ENCODE measurements around the gene FOXRED1. TPM values are rescaled to one million over a fixed set of nuclear protein-coding genes. Genes with fewer than 3 reads are reported as not detected.
"Not testable (repeated sequence)": the region's sequence is repeated elsewhere in the genome, so short reads cannot be mapped to it uniquely, and the experiment has no call there.

The FOXRED1 gene
- total RNA-seq, 1 donor from 2014 or later: 22.2 TPM

DNA sequence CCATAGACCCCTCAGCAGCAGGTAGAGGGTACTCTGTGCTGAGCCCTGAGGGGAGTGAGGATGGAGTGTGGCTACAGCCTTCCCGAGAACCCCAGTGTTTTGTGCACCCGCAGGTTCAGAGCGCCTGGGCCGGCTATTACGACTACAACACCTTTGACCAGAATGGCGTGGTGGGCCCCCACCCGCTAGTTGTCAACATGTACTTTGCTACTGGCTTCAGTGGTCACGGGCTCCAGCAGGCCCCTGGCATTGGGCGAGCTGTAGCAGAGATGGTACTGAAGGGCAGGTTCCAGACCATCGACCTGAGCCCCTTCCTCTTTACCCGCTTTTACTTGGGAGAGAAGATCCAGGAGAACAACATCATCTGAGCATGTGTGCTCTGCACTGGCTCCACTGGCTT, 8.4 kb downstream of the FOXRED1 start:
- DNase-seq (ENCODE audit: low spot score): peak; percentile 87

DNA sequence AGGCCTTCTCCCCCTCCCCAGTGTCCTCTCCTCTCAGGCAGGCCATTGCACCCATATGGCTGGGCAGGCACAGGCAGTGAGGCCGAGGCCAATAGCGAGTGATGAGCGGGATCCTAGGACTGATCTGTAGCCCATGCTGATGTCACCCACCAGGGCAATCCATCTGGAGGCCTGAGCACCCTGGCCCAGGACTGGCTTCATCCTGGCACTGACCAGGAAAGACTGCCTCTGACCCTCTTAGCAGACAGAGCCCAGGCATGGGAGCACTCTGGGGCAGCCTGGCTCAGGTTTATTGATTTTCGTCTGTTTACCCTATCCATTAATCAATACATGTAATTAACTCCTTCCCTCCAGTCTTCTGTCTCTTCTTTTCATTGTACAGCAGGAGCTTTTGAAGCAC, 8.8 kb downstream of the FOXRED1 start:
- DNase-seq (ENCODE audit: low spot score): peak; percentile 84

DNA sequence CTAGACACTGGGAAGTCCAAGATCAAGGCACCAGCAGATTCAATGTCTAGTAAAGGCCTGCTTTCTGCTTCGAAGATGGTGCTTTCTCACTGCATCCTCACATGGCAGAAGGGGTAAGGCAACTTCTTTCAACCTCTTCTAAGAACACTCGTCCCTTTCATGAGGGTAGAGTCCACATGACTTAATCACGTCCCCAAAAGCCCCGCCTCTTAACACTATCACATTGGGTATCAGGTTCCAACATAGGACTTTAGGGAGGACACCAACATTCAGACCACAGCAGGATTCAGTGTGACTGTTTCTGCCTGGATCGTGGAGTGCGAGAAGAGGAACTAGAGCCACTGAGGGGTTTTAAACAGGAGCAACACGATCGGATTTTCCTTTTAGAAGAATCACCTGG, 10.2 kb downstream of the FOXRED1 start:
- peak; percentile 45 for DNase-seq (ENCODE audit: low spot score)

DNA sequence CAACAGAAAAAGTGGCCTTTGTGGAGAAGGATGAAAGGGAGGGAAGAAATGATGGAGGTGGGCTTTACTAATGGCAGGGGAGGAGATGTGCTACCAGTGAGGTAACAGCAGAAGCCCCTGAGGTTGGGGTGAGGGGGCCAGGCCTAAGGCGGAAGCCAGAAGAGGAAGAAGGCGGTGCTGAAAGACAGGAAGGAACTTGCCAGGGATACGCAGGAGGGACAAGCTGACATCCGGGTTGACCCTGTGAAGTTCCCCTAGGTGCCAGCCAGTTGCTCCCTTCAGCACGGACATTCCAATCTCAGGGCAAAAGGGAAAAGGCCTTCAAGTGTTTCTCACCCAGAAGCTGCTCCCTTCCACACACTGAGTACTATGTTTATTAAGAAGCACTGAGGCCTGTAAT, 11.6 kb downstream of the FOXRED1 start:
- peak; percentile 49 for DNase-seq (ENCODE audit: low spot score)

DNA sequence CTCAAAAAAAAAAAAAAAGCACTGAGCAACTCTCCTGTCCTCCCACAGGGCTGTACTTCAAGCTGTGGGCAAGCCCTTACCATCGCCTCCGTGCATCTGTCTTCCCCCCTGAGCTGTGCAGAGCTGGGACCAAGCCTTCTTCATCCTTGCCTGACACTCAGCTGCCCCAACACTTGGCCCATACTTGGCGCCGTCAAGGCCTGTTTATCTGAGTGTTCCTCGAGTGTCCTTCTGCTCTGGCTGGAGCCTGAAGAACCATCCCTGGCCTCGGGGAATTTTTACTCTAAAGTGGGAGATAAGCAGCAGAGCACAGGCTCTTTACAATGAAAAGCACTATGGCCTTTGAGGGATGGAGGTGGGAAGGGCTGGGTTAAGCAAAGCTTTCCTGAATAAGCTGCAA, 12.3 kb downstream of the FOXRED1 start:
- peak; percentile 51 for DNase-seq (ENCODE audit: low spot score)

DNA sequence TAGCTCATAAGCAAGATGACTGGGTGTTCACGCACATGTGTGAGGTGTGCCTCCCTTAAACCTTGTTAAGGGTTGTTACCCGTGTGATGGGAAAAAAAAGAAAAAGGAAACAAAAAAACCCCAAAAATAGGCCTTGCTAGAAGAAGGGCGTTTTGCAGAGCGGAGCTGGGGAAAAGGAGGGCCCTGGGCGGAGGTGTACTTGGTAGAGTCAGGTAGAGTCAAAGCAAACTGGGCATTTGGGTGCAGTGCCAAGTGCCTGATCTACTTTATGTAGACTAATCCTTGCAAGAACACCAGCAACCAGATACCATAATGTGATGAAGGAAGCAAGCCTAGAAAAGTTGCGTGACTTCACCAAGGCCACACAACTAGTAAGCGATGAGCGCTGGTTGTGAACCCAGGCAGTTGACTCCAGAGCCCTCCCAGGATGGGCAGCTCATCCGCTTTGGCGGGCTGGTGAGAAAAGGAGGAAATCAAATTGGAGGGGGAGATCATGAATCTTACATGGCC, 12.8 kb downstream of the FOXRED1 start:
- peak; percentile 65 for DNase-seq (ENCODE audit: low spot score)

DNA sequence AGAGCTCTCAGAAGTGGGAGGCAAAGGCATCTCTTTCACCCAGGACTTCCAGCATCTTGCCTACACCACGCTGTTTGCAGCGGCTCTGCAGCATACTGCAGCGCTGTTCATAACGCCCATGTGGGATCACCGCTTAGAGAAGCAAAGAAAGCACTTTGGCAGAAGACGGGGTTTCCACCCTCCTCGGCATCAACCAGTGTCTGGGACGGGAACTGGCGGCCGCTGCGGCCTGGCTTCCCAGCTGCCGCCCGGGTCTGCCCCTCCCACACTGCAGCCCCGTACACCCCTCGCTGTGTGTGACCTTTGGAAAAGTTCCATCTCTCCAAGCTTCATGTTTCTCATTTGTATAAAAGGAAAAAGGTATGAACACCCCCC, 13.4 kb downstream of the FOXRED1 start:
- DNase-seq (ENCODE audit: low spot score): no peak

DNA sequence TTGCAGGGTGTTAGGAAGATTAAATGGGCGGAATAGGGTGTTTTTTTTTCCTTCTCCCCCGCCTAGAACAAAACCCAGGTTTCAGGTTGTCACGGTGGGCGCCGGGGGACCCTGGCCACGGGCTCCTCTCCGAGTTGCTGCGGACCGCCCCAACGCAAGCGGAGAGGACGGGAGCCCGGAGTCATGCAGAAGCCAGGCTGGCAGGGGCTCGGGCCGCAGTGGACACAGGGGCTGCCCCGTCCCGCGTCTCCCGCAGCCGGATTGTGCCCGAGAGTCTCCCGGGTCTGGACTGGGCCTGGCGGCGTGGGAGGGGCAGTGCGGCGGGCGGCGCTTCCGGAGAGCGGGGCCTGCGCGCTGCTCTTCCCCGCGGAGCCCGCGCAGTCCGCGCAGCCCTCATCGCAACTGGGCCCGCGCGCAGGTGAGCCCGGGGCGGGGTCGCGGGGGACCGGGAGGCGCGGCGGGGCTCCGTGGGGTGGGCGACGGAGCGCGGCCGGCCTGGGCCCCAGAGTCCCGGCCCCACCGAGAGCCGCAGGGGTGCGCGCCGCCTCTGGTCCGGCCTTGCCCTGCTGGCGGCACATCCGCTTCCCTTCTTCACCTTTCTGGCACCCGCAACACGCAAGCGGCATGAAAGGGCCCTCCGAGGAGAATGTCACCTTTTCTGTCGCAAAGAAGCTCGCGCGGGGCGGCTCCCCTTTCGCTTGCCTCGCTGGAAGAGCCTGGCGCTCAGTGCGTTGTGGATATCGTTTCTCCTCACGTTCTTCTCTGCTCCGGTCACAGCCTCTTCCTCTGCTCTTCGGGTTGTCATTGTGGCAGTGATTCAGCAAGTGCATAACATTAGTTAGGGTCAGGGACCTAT, 14.0 kb downstream of the FOXRED1 start, which contains the start of gene TIRAP:
Gene TIRAP (plus strand): TSS at position 358 of the 856 bp plus-strand sequence. CDS start 7,802 bp downstream, outside the sequence.
- DNase-seq (ENCODE audit: low spot score): no peak

DNA sequence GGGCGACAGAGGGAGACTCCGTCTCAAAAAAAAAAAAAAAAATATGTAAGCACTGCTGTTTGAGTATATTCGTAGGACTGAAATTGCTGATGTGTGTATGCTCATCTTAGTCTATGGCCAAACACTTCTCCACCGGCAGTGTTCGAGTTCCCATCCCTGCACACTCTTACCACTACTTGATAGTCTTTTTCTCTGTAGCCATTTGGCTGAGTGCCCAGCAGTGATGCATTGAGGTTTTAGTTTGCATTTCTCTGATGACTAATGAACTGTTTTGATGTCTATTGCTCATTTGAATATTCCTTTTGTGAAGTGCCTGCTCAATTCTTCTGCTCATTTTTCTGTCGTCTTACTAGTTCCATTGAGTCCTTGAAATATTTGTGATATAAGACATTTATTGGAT, 15.9 kb downstream of the FOXRED1 start:
- DNase-seq (ENCODE audit: low spot score): no peak

DNA sequence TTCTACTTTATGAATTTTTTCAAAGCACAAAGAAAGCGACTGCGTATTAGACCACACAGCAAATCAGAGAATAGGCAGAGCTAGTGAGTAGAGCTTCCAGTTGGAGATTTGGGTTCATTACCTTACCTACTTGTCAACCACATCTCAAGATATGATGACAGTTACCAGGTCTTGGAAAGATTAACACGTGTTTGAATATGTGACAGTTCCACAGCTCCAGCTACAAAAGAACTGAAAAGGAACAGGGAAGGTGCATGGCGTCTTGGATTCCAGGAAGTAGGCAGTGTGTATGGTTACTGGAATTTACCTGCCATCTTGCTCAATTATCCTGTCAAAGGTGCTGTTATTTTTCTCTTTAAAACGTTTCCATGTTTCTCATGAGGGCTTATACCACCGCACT, 19.3 kb downstream of the FOXRED1 start:
- no peak for DNase-seq (ENCODE audit: low spot score)

DNA sequence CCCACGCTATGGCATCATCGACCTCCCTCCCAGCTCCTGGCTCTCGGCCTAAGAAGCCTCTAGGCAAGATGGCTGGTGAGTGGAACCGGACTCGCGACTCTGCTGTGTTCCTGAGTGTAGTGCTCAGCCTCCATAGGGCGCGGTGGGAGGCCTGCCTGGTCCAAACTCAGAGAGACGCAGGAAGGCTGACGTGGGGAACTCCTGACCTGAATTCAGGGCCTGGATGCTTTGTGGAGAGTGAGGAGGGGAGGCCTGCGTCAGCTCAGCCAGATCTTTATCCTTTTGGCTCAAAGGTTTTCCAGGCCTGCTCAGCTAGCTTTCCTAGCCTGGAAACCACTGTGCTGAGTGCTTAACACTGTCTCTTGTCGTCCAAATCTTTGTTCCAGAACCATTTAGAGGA, 21.9 kb downstream of the FOXRED1 start:
- no peak for DNase-seq (ENCODE audit: low spot score)

DNA sequence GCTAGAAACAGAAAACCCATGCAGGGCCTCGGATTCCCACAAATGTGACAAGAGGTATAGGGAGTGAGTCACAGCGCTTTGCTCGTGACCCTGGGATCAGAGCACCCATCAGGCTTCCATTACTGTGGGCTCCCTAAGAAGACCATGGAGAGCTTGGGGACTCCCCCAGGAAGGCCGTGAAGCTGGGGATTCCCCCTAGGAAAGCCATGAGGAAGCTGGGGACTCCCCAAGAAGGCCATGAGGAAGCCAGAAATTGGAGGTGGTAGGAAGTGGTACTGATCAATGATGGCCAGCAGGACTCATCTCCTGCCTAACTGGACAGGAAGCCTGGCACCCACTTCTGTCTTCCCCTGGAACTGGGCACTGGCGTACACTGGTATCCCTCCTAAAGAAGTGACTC, 24.8 kb downstream of the FOXRED1 start:
- no peak for DNase-seq (ENCODE audit: low spot score)

DNA sequence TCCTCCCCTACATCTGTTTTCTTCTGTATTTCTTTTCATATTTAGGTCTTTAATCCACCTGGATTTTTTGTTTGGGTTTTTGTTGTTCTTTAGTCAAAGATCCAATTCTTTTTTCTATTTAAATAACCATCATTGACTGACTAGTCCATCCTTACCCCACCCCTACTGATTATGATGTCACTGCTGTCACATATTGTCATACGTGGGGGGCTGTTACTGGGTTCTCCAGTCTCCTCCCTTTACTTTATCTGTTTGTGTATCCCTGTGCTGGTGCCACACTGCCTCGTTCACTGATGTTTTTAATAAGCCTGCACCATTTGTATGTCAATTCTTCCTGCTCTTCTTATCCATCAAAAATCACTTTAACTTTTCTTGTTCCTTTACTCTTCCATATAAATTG, 28.1 kb downstream of the FOXRED1 start:
- DNase-seq (ENCODE audit: low spot score): no peak

DNA sequence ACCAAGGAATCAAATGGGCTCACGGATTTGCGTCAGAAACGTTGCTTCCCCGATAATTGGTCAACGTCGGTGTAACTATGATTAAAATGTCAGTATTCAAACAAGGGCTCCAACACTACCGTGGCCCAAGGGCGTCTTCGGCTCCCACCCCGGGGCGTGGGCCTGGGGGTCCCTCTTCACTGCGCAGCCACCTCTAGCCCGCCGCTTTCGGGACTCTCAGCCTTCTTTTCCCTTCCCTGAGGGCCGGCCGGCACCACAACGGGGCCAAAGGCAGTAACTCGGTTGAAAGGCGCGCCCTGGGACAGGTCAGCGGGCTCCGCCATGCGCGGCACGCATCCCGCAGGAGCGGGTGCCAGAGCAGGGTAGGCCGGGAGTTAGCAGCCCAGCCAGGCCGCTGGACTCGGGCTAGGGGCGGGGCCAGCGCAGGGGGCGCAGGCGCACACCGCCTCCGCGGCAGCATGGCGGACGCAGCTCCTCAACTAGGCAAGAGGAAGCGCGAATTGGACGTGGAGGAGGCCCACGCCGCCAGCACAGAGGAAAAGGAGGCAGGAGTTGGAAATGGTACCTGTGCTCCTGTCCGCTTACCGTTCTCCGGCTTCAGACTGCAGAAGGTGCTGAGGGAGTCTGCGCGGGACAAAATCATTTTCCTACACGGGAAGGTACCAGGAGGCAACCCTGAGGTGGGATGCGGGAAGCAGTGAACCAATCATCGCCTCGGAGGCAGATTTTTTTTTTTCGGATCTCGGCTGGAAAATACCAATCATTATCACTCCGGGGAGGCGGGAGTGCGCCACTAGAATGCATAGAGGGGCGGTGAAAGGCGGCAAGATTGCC, 34.9 kb downstream of the FOXRED1 start, which contains the start of gene DCPS:
Gene DCPS (plus strand): TSS at position 438 of the 834 bp plus-strand sequence. CDS start 21 bp downstream, at position 459.
- DNase-seq (ENCODE audit: low spot score): peak; percentile 97

DNA sequence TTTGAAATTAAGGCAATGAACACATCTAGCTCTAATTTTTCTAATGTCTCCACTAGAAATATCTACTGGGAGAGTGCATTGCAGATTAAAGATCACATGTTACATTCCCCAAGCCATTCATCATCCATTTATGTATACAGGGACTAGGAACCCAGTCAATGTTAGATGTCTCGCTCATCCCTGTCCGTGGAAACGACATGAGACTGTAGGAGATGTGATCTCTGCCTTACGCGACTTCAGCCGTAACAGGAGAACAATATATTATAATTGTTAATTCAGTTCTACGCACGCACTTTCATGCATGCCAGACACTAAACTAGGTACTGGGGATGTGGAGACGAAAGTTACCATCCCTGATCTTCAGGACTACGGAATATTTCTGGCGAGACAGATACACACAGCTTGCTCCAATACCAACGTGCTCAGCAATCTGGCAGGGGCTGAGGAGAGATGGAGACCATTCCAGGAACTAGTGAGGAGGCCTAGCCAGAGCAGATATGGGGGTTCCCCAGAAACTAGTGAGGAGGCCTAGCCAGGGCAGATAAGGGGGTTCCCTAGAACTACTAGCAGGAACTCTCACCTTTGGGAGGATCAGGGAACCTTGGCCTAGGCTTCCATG, 35.6 kb downstream of the FOXRED1 start:
- DNase-seq (ENCODE audit: low spot score): no peak

DNA sequence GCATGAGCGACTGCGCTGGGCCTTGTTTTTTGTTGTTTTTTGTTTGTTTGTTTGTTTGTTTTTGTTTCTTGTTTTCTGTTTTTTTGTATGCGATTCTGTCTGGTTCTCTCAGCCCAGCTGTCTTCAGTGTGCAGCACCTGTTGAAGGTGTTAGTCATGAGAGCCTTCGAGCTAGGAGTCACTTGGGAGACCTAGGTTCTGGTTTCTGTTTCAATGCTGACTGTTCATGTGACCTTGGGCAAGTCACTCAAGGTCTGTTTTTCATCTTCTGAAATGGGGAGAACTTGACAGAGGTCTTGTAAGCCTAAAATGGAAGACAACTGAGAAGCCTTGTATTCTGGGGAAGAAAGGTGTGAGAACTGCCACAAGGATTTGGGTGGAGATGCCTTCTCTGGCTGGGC, 36.7 kb downstream of the FOXRED1 start:
- no peak for DNase-seq (ENCODE audit: low spot score)

DNA sequence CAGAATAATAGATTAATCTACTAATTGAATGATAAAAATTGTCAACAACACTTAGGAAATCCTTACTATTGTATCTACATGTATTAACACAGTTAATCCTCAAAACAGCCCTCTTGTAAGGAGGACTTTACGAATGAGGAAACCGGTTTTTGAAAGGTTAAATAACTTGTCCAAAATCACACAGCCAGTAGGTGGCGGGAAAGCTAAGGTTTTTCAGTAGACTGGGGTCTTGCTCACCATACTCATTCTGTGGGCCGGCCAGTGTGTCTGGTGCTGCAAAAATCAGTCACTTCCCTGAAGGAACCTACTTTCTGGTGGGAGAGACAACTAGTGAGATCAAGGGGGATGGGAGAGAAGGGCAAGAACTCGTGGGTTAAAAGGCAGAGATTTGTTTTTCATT, 38.8 kb downstream of the FOXRED1 start:
- no peak for DNase-seq (ENCODE audit: low spot score)

DNA sequence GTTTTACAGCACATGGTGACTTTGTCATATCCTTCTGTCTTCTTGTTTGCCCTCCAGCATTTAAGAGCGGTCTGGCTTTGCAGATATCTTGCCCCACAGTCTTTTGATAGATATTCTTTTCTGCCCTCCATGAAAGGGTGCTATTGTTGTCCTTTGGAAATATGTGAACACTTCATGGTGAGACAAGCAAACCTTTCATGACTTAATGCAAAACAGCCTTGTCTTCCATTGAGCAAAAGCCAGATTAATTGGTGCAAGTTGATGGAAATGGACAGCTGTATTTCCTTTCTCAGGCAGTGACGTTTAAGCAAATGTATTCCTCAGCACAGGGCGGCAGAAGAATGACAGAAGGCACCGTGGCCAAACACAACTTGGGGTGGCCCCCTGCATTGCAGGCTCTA, 39.3 kb downstream of the FOXRED1 start:
- DNase-seq (ENCODE audit: low spot score): no peak

DNA sequence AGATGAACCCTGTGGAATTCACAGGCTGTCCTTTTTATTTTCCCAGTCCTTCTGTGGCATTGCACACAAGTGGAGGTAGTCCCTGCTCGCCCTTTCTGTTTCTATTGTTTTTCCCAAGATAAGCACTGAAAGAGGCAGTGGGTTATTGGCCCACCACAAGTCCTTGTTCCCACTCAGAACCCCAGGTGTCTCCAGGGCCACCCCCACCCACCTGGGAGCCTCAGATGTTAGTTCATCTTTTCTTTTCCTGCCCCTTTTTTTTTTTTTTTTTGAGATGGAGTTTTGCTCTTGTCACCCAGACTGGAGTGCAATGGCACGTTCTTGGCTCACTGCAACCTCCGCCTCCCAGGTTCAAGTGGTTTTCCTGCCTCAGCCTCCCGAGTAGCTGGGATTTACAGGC, 39.8 kb downstream of the FOXRED1 start:
- DNase-seq (ENCODE audit: low spot score): not testable (repeated sequence)

DNA sequence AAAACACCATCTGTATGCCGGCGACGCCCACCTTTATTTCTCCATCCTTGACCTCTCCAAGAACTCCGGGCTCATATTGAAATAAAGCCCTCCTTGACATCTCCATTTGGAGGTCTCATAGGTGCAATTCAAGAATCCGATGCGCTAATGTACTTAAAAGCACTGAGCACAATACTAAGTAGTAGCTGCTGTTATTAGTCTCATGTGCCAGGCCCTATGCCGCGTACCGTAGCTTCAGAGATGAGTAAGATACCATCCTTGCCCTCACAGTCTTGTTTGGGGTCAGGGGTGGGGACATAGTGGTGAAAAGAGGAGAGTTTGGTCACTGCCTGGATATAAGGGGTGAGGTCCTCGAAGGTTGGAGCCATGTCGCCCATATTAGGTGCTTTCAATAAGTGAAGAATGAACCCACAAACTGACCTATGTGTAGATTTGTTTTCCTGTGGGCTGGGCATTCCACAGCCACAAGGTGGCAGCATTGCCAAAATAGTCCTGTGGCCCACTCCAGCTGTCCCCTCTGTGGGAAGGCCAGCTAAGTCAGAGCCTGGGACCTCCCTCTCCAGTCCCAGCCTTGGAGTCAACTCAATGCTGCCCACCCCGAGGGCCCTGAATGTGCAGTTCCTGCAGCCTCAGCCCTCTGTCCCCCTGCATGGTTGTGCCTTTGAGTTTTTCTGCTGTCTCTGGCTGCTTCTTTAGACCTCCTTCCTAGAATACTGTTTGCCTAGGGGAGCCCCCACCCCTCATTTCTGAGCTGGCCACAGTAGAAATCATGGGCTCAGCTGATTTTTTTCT, 41.4 kb downstream of the FOXRED1 start:
- no peak for DNase-seq (ENCODE audit: low spot score)

DNA sequence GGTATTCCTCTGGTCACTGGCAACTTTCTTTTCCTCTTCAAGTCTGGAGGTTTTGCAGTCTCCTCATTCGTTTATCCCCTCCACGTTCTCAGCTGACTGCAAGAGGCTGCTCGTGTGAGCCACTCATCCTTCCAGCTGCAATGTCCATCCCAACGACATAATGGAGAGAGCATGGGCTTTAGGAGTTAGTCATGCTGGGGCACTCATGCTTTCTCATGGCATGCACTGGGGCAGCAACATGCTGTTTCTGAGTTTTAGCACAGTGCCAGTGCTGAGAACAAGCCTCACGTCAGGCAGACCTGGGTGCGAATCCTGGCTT, 42.0 kb downstream of the FOXRED1 start:
- DNase-seq (ENCODE audit: low spot score): no peak

All from mesenteric fat pad (tissue), 1 donor.